Astrocyte (in vitro differentiated cells and primary cell): ENCODE results near the gene PJA2. TPM values are rescaled to one million over a fixed set of nuclear protein-coding genes. Genes with fewer than 3 reads are reported as not detected.

Experiments
- DNase-seq: peaks from one replicate; pipeline ENCODE4 v3.0.0-alpha.2; 2010; ENCODE audit warnings: low read depth
- FAIRE-seq: peaks from 2 replicates; lab custom pipeline; 2011; peaks lifted over from hg19 to GRCh38; lab: Jason Lieb, UNC
- H2AFZ ChIP-seq: 2 replicates; pipeline ENCODE4 v1.6.0; 2012; ENCODE audit warnings: low read depth, low read length, inconsistent platforms
- H3K27ac ChIP-seq: 2 replicates; pipeline ENCODE4 v1.5.1; 2011; ENCODE audit warnings: low read depth, low read length, inconsistent platforms
- H3K27me3 ChIP-seq: 2 replicates; pipeline ENCODE4 v1.6.0; 2011; ENCODE audit warnings: low read length, inconsistent platforms; ENCODE audit not compliant: insufficient read depth
- H3K36me3 ChIP-seq: 2 replicates; pipeline ENCODE4 v1.5.1; 2011; ENCODE audit warnings: low read length, inconsistent platforms; ENCODE audit not compliant: insufficient read depth
- H3K4me1 ChIP-seq: 2 replicates; pipeline ENCODE4 v1.5.1; 2011; ENCODE audit warnings: low read length, inconsistent platforms; ENCODE audit not compliant: insufficient read depth
- H3K4me2 ChIP-seq: 2 replicates; pipeline ENCODE4 v1.6.0; 2012; ENCODE audit warnings: low read length, inconsistent platforms
- H3K4me3 ChIP-seq: 2 replicates; pipeline ENCODE4 v1.5.1; 2011; ENCODE audit warnings: low read depth, mild to moderate bottlenecking, low read length, inconsistent platforms; ENCODE audit not compliant: insufficient read depth
- H3K79me2 ChIP-seq: 2 replicates; pipeline ENCODE4 v1.6.0; 2012; ENCODE audit warnings: mild to moderate bottlenecking, low read length, inconsistent platforms; ENCODE audit not compliant: insufficient read depth
- H3K9ac ChIP-seq: 2 replicates; pipeline ENCODE4 v1.6.0; 2012; ENCODE audit warnings: mild to moderate bottlenecking, low read length, inconsistent platforms
- H3K9me3 ChIP-seq: 2 replicates; pipeline ENCODE4 v1.5.1; 2012; ENCODE audit warnings: low read depth, mild to moderate bottlenecking, low read length, inconsistent platforms; ENCODE audit not compliant: insufficient read depth
- H4K20me1 ChIP-seq: 2 replicates; pipeline ENCODE4 v1.6.0; 2012; ENCODE audit warnings: low read length, inconsistent platforms; ENCODE audit not compliant: insufficient read depth
- H3K27ac Mint-ChIP-seq: one replicate; pipeline ENCODE4 v1.8.0; 2021; ENCODE audit warnings: mild to moderate bottlenecking, mixed read lengths; ENCODE audit not compliant: unreplicated experiment
- H3K27me3 Mint-ChIP-seq: one replicate; pipeline ENCODE4 v1.8.0; 2021; ENCODE audit warnings: low read depth, mixed read lengths; ENCODE audit not compliant: unreplicated experiment
- H3K36me3 Mint-ChIP-seq: one replicate; pipeline ENCODE4 v1.8.0; 2021; ENCODE audit warnings: low read depth, mixed read lengths; ENCODE audit not compliant: unreplicated experiment
- H3K4me1 Mint-ChIP-seq: one replicate; pipeline ENCODE4 v1.8.0; 2021; ENCODE audit warnings: low read depth, mixed read lengths; ENCODE audit not compliant: unreplicated experiment
- H3K4me3 Mint-ChIP-seq: one replicate; pipeline ENCODE4 v1.8.0; 2021; ENCODE audit warnings: mild to moderate bottlenecking, moderate library complexity, mixed read lengths; ENCODE audit not compliant: unreplicated experiment
- H3K9me3 Mint-ChIP-seq: one replicate; pipeline ENCODE4 v1.8.0; 2021; ENCODE audit warnings: mild to moderate bottlenecking, mixed read lengths; ENCODE audit not compliant: unreplicated experiment
- EZH2 ChIP-seq: IDR thresholded peaks from 2 replicates; pipeline ENCODE4 v1.6.1; 2012; ENCODE audit warnings: mild to moderate bottlenecking, low read length, inconsistent platforms; ENCODE audit not compliant: insufficient read depth
- total RNA-seq: library from RNA; stranded (reverse); gene quantifications from 2 replicates; pipeline ENCODE4 v1.2.1, GENCODE V29; 2021
- TF ChIP-seq, protein P1 (sequence below): IDR thresholded peaks from 2 replicates; pipeline ENCODE4 v1.5.1; 2011; ENCODE audit warnings: low read depth, mild to moderate bottlenecking, inconsistent platforms, low read length, moderate library complexity; ENCODE audit not compliant: insufficient read depth

PJA2 gene
- total RNA-seq, 1 donor from 2014 or later = 107 TPM

GRCh38 chr5:109310315-109310714 lies 99.5 kb downstream of the PJA2 start:
- no peaks in the 10 kb centered on the region for H3K9me3 ChIP-seq

GRCh38 chr5:109309326-109310063 lies 100.3 kb downstream of the PJA2 start:
- H3K9me3 ChIP-seq = no peaks in the 10 kb centered on the region
- H3K4me1 ChIP-seq = no peaks in the 10 kb centered on the region
- peaks cover 2% of the 10 kb centered on the region for H3K27me3 Mint-ChIP-seq
- no peak overlapping the region for H3K4me2 ChIP-seq
- DNase-seq (no peak), FAIRE-seq (no peak)
- H3K27ac Mint-ChIP-seq = no peak overlapping the region
- no peak overlapping the region for H3K27ac ChIP-seq
- H3K79me2 ChIP-seq = no peaks in the 10 kb centered on the region
- no peaks in the 10 kb centered on the region for H3K27me3 ChIP-seq
- no peaks in the 10 kb centered on the region for H3K36me3 Mint-ChIP-seq
- H3K9me3 Mint-ChIP-seq = peaks cover 2% of the 10 kb centered on the region
- no peak overlapping the region for H3K9ac ChIP-seq
- H2AFZ ChIP-seq = no peak overlapping the region
- H4K20me1 ChIP-seq = no peaks in the 10 kb centered on the region
- no peaks in the 10 kb centered on the region for H3K36me3 ChIP-seq
- TF ChIP-seq, protein P1, sequence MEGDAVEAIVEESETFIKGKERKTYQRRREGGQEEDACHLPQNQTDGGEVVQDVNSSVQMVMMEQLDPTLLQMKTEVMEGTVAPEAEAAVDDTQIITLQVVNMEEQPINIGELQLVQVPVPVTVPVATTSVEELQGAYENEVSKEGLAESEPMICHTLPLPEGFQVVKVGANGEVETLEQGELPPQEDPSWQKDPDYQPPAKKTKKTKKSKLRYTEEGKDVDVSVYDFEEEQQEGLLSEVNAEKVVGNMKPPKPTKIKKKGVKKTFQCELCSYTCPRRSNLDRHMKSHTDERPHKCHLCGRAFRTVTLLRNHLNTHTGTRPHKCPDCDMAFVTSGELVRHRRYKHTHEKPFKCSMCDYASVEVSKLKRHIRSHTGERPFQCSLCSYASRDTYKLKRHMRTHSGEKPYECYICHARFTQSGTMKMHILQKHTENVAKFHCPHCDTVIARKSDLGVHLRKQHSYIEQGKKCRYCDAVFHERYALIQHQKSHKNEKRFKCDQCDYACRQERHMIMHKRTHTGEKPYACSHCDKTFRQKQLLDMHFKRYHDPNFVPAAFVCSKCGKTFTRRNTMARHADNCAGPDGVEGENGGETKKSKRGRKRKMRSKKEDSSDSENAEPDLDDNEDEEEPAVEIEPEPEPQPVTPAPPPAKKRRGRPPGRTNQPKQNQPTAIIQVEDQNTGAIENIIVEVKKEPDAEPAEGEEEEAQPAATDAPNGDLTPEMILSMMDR = no peak
- no peak for TF ChIP-seq EZH2
- H3K4me1 Mint-ChIP-seq = peaks cover 3% of the 10 kb centered on the region
- no peak overlapping the region for H3K4me3 Mint-ChIP-seq
- no peak overlapping the region for H3K4me3 ChIP-seq

More at GRCh38 chr5:109310315-109310714, 99.5 kb downstream of the PJA2 start:
- peaks cover 2% of the 10 kb centered on the region for H3K27me3 Mint-ChIP-seq
- Histone ChIP-seq H3K4me2 (no peak overlapping the region), H3K9ac (no peak overlapping the region), H3K79me2 (no peaks in the 10 kb centered on the region), H4K20me1 (no peaks in the 10 kb centered on the region), H2AFZ (no peak overlapping the region), H3K4me3 (no peak overlapping the region), H3K4me1 (no peaks in the 10 kb centered on the region), H3K36me3 (no peaks in the 10 kb centered on the region), H3K27me3 (no peaks in the 10 kb centered on the region), H3K27ac (no peak overlapping the region)
- no peak for TF ChIP-seq EZH2
- TF ChIP-seq, protein P1 = no peak
- peaks cover 2% of the 10 kb centered on the region for H3K9me3 Mint-ChIP-seq
- DNase-seq (no peak), FAIRE-seq (no peak)
- H3K4me3 Mint-ChIP-seq = no peak overlapping the region
- H3K36me3 Mint-ChIP-seq = no peaks in the 10 kb centered on the region
- H3K4me1 Mint-ChIP-seq = peaks cover 3% of the 10 kb centered on the region
- no peak overlapping the region for H3K27ac Mint-ChIP-seq

DNA sequence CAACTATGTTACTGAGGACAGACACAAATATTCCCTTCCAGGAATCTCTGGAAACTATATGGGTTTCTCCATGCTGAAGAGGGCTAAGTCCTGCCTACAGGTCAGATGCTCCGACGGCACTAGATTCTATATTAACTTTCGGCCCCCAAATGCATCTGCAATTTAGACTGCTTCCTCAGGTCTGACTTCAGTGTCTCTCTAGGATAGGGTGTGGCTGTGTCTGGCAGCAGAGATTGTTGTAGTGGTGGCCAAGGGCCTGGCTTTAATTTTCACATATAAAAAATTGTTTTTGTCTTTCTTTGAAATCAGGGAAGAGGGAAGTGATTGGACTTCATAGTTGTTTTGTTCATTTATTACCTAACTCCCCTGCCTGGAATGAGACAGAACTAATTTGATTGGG lies 101.8 kb downstream of the PJA2 start:
- Histone ChIP-seq H3K4me1 (no peaks in the 10 kb centered on the region), H3K4me2 (no peak overlapping the region), H3K9ac (no peak overlapping the region), H3K27ac (no peak overlapping the region), H3K9me3 (no peaks in the 10 kb centered on the region), H3K79me2 (no peaks in the 10 kb centered on the region), H3K36me3 (no peaks in the 10 kb centered on the region), H2AFZ (no peak overlapping the region), H3K4me3 (no peak overlapping the region), H3K27me3 (no peaks in the 10 kb centered on the region), H4K20me1 (no peaks in the 10 kb centered on the region)
- no peak overlapping the region for H3K4me3 Mint-ChIP-seq
- DNase-seq (no peak), FAIRE-seq (no peak)
- peaks cover 2% of the 10 kb centered on the region for H3K9me3 Mint-ChIP-seq
- H3K4me1 Mint-ChIP-seq = peaks cover 3% of the 10 kb centered on the region
- peaks cover 2% of the 10 kb centered on the region for H3K27me3 Mint-ChIP-seq
- H3K36me3 Mint-ChIP-seq = no peaks in the 10 kb centered on the region
- H3K27ac Mint-ChIP-seq = no peak overlapping the region
- TF ChIP-seq EZH2 = no peak
- TF ChIP-seq, protein P1 = no peak
